Activated T-cell treated with anti-CD3 and anti-CD28 coated beads, Interleukin-2, amount 50 U/mL, for 24 hours (primary cell): Measurements from ENCODE around the gene SKIC8.

ENCODE experiments used
- DNase-seq: peaks from one replicate; pipeline ENCODE4 v3.0.0-alpha.2; 2020
- H3K27ac Mint-ChIP-seq: 2 replicates; pipeline ENCODE4 v1.8.0; 2020; ENCODE audit warnings: mild to moderate bottlenecking, mixed read lengths
- H3K27me3 Mint-ChIP-seq: 2 replicates; pipeline ENCODE4 v1.8.0; 2020; ENCODE audit warnings: mixed read lengths
- H3K36me3 Mint-ChIP-seq: 2 replicates; pipeline ENCODE4 v1.8.0; 2020; ENCODE audit warnings: low read depth, mixed read lengths
- H3K4me1 Mint-ChIP-seq: 2 replicates; pipeline ENCODE4 v1.8.0; 2020; ENCODE audit warnings: low read depth, mixed read lengths
- H3K4me3 Mint-ChIP-seq: 2 replicates; pipeline ENCODE4 v1.8.0; 2020; ENCODE audit warnings: mild to moderate bottlenecking, moderate library complexity, mixed read lengths
- H3K9me3 Mint-ChIP-seq: 2 replicates; pipeline ENCODE4 v1.8.0; 2020; ENCODE audit warnings: mixed read lengths

The SKIC8 gene

DNA sequence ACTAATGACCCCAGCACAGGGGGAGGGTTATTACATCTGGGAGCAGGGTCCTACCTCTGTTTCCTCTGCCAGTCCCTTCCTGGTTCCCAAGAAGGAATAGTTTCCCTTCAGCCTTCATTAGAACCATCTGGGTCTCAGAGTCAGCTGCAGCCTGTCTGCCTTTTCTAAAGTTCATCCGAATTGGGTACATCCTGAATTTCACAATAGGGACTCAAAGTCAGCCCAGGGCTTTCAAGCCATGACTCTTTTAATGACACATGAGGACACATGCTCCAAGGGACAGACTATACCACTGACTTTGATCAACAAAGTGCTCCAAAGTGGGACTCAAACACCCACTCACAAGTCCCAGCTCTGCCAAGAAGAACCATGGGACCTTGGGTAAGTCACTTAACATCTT lies 28.1 kb upstream of the SKIC8 start:
- H3K27ac Mint-ChIP-seq = no peak overlapping the region

DNA sequence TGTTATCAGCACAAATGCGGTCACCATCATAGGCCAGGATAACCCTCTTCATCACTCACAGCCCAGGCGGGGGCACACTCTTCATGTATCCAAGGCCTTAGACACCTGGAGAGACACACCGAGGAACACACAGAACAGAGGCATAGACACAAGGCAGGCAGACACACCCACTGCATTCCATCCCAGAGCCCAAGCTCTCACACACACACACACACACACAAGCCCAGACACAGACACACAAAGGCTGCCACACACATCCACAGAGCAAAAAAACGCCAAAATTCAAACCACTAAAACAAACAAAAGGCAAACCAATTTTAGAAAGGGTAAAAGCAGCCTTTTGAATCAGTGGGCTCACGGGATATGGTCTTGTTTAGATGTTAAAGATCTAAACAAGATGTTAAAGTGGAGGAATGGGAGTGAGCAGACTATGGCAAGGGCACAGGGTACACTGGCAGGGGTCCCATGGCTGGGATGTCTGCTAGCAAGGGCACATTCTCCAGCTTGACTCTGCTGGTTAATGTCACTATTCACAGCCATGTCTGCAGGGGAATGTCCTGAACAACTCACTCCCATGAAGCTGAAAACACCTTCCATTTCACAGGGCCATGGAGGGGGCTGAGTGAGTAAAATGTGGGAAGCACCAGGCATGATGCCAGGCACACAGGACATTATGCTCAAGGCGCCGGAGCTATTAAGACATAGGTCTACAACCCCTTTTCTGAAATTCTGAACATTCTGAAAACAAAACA lies 25.9 kb upstream of the SKIC8 start:
- no peak for DNase-seq
- Mint-ChIP-seq H3K4me3 (no peak overlapping the region), H3K9me3 (no peaks in the 10 kb centered on the region), H3K27me3 (no peaks in the 10 kb centered on the region), H3K27ac (no peak overlapping the region), H3K4me1 (no peaks in the 10 kb centered on the region), H3K36me3 (no peaks in the 10 kb centered on the region)

More for the DNA sequence above, 28.1 kb upstream of the SKIC8 start:
- Mint-ChIP-seq H3K4me3 (no peak overlapping the region), H3K4me1 (no peaks in the 10 kb centered on the region), H3K36me3 (no peaks in the 10 kb centered on the region), H3K9me3 (no peaks in the 10 kb centered on the region), H3K27me3 (no peaks in the 10 kb centered on the region)
- DNase-seq = no peak

DNA sequence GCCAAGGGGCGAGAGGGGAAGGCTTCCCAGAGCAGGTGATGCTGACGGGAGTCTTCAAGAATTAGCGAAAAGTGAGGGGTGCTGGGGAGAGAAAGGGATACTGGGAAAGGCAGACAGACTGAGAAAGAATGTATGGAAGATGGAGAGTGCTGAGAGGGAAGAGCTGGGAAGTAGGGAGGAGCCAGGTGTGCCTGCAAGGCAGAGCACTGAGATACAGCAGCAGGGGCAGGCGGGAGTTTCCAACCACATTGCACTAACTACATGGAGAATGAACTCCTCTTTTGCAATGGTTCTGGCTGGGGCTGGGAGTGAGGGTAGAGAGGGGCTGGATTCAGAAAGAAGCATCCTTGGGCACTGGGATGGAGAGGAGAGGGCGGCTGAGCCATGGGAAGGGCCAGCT lies 24.7 kb upstream of the SKIC8 start:
- Mint-ChIP-seq H3K9me3 (no peaks in the 10 kb centered on the region), H3K27ac (no peak overlapping the region), H3K4me1 (no peaks in the 10 kb centered on the region), H3K4me3 (no peak overlapping the region), H3K27me3 (no peaks in the 10 kb centered on the region), H3K36me3 (no peaks in the 10 kb centered on the region)
- no peak for DNase-seq

DNA sequence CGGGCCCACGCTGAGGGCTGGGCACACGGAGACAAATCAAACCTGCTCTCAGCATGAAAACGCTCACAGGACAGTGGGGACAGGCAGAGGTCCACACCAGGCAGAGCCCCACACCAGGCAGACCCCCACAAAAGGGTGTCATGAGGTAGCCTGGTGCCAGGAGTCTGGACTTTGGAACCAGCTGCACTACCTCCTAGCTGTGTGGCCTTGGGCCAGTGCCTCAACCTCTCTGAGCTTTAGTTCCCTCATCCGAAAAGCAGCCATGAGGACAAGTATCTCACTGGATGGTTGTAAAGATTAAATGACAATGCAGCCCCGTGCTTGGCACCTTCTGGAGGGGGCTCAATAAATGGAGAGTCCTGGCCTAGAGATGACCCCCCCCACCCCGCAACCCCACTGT lies 24.3 kb upstream of the SKIC8 start:
- Mint-ChIP-seq H3K4me3 (no peak overlapping the region), H3K27me3 (no peaks in the 10 kb centered on the region), H3K9me3 (no peaks in the 10 kb centered on the region), H3K4me1 (no peaks in the 10 kb centered on the region), H3K27ac (no peak overlapping the region), H3K36me3 (no peaks in the 10 kb centered on the region)
- DNase-seq = no peak

DNA sequence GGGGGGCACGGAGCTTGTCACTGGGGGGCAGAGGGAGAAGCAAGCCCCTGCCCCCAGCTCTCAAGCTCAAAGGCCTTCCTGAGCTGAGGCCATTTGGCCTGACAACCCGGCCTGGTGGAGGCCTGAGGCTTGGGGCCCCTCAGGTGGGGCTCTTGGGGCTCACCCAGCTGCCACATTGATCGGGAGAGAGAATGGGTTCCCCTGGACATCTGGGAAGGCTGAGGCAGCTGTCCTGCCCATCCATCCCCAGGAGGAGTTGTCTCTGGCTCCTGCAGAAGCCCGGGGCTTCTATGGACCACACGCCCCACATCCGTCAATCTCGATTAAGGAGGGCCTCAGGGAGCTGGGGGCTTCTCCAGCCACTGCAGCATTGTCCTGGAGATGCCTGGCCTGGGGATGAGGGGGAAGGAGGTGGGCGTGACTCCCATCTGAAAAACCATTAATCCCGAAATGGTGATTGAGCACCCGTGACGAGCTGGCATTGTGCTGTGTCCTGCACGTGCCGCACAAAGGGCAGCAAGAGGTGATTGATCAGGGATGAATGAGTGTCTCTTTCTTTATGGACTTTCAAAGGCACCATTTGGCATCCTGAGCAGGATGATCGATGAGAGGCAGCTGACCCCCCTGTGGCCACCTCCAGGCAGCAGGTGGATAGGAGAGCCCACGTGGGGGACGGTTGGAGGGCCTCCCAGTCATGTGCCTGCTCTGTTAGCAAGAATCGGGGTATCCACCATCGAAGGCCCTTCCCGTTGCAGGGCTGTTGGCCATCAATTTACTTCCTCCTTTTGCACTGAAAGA lies 23.5 kb upstream of the SKIC8 start:
- H3K4me3 Mint-ChIP-seq = no peak overlapping the region
- H3K36me3 Mint-ChIP-seq = no peaks in the 10 kb centered on the region
- H3K27ac Mint-ChIP-seq = no peak overlapping the region
- no peak for DNase-seq
- H3K9me3 Mint-ChIP-seq = no peaks in the 10 kb centered on the region
- no peaks in the 10 kb centered on the region for H3K27me3 Mint-ChIP-seq
- no peaks in the 10 kb centered on the region for H3K4me1 Mint-ChIP-seq

DNA sequence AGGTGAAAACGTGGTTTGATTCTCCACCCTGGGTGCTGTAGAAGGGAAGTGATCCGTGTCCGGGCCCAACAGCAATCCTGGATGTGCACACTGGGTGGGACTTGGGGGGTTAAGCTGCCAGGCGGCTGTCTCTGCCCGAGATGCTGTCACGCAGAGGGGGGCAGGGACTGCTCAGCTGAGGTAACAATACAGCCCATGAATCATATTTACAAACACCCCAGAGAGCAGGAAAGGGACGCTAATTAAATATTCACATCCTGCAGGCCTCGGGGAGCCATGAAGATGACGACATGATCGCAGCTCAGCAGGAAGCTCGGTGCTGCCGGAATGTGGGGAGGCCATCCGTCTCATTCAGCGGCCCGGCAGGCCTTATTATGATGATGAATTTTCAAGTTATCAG lies 22.8 kb upstream of the SKIC8 start:
- Mint-ChIP-seq H3K9me3 (no peaks in the 10 kb centered on the region), H3K4me1 (no peaks in the 10 kb centered on the region), H3K4me3 (no peak overlapping the region), H3K27me3 (no peaks in the 10 kb centered on the region), H3K36me3 (no peaks in the 10 kb centered on the region), H3K27ac (no peak overlapping the region)
- no peak for DNase-seq

DNA sequence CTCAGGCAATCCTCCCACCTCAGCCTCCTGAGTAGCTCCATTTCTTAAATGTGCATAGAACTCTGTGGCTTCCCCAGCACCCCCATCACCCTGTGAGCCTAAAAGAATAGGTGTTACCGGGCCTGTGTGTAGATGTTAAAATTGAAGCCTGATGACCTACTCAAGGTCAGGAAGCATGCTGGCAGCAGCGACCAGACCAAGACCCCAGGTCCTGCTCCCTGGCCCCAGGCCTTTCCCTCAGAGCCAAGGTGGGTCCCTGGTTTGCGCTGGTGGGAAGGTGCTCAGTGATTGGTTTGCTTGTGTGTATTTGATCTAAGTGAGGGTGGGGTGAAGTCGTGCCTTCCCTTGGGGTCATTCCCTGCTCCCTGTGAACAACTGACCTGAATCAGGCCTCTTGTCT lies 22.4 kb upstream of the SKIC8 start:
- no peak overlapping the region for H3K4me3 Mint-ChIP-seq
- H3K9me3 Mint-ChIP-seq = no peaks in the 10 kb centered on the region
- DNase-seq = no peak
- H3K4me1 Mint-ChIP-seq = no peaks in the 10 kb centered on the region
- H3K27ac Mint-ChIP-seq = no peak overlapping the region
- H3K36me3 Mint-ChIP-seq = no peaks in the 10 kb centered on the region
- H3K27me3 Mint-ChIP-seq = no peaks in the 10 kb centered on the region

DNA sequence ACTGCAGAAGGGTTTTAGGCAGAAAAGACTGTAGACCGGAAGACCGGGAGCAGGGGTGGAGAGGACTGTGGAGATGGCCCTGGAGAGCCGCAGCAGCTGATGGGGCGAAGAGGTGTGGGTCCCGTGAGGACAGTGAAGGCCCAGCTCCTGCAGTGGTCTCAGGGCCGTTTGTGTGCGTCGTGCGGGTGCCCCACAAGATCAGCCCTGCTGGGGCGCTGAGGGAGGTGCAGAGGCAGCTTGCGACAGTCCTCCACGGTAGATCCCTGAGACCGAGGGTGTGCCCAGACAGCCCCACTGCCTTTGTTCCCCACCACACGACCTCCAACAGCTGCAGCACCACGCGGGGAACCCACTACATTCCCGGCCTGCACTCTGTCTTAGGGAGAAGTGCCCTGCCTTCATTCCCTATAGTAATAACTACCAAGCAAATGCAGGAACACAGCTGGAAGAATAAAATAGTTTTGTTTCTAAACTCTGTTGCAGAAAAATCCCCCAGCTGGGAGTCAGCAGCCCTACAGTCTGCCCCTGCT lies 21.7 kb upstream of the SKIC8 start:
- DNase-seq = no peak
- Mint-ChIP-seq H3K36me3 (no peaks in the 10 kb centered on the region), H3K9me3 (no peaks in the 10 kb centered on the region), H3K27me3 (no peaks in the 10 kb centered on the region), H3K4me1 (no peaks in the 10 kb centered on the region), H3K4me3 (no peak overlapping the region), H3K27ac (no peak overlapping the region)

DNA sequence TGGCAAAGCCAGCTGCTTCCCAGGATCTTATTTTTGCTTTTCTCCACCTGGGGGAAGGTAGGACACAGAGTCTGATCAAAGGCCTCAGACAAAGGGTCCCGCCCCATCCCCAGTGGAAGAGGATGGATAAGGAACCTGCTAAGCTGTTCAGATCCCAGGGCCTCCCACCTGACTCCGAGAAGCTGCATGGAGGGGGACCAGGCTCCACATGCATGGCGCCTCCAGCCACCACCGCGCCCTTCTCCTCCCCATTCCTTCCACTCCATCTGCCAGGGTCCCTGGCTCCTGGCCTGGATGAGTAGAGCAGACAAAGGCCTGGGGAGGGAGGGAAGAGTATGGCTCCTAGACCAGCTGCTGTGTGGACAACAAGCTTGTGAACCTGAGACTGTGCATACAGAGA lies 20.8 kb upstream of the SKIC8 start:
- H3K4me1 Mint-ChIP-seq = no peaks in the 10 kb centered on the region
- DNase-seq = no peak
- no peak overlapping the region for H3K27ac Mint-ChIP-seq
- H3K9me3 Mint-ChIP-seq = no peaks in the 10 kb centered on the region
- H3K36me3 Mint-ChIP-seq = no peaks in the 10 kb centered on the region
- no peak overlapping the region for H3K4me3 Mint-ChIP-seq
- H3K27me3 Mint-ChIP-seq = no peaks in the 10 kb centered on the region

DNA sequence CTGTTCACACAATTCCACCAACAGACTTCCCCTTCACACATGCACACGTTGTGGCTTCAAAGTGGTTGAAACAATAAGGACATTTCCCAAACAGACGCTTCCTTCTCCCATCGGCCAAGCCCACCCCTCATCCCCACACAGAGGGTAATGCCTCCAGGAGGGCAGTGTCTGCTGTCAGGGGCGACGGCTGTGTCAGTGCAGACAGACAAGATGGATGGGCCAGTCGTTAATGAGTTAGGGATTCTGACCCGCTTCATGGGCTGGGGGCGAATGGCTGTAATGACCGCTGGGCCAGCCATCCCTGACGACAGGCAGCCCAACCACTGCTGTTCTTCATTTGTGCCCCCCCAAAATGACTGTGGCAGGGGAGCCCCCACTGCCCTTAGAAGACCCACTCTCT lies 20.2 kb upstream of the SKIC8 start:
- no peaks in the 10 kb centered on the region for H3K4me1 Mint-ChIP-seq
- no peaks in the 10 kb centered on the region for H3K9me3 Mint-ChIP-seq
- no peaks in the 10 kb centered on the region for H3K36me3 Mint-ChIP-seq
- DNase-seq = no peak
- H3K27ac Mint-ChIP-seq = no peak overlapping the region
- no peak overlapping the region for H3K4me3 Mint-ChIP-seq
- no peaks in the 10 kb centered on the region for H3K27me3 Mint-ChIP-seq

DNA sequence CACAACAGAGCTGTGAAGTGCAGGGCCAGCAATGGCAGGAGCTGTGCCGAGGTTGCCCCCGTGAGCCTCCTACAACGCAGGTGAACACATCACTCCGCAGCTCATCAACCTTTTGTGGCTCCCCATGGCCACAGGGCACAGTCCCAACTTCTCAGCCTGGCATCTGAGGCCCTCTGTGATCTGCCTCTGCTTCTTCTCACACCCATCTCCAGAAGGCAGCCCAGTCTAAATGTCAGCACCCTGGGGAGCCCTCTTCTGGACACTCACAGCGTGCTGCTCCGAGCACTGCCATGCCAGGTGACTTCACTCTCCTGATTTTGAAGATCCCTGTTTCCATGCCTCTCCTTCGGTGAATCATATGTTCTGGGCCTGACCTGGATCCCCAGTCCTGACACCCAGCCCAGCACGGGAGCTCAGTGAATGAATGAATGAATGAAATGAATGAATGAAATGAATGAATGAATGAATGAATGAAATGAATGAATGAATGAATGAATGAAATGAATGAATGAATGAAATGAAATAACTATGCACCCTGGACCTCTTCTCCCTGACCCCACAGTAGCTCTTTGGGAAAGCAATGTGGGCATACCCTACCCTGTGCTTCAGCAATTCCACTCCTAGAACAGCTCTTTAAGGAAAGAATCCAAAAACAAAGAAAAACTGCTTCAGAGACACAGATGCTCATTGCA lies 17.9 kb upstream of the SKIC8 start:
- no peak overlapping the region for H3K27ac Mint-ChIP-seq
- no peaks in the 10 kb centered on the region for H3K27me3 Mint-ChIP-seq
- H3K4me1 Mint-ChIP-seq = no peaks in the 10 kb centered on the region
- H3K36me3 Mint-ChIP-seq = no peaks in the 10 kb centered on the region
- DNase-seq = no peak
- no peaks in the 10 kb centered on the region for H3K9me3 Mint-ChIP-seq
- H3K4me3 Mint-ChIP-seq = no peak overlapping the region

DNA sequence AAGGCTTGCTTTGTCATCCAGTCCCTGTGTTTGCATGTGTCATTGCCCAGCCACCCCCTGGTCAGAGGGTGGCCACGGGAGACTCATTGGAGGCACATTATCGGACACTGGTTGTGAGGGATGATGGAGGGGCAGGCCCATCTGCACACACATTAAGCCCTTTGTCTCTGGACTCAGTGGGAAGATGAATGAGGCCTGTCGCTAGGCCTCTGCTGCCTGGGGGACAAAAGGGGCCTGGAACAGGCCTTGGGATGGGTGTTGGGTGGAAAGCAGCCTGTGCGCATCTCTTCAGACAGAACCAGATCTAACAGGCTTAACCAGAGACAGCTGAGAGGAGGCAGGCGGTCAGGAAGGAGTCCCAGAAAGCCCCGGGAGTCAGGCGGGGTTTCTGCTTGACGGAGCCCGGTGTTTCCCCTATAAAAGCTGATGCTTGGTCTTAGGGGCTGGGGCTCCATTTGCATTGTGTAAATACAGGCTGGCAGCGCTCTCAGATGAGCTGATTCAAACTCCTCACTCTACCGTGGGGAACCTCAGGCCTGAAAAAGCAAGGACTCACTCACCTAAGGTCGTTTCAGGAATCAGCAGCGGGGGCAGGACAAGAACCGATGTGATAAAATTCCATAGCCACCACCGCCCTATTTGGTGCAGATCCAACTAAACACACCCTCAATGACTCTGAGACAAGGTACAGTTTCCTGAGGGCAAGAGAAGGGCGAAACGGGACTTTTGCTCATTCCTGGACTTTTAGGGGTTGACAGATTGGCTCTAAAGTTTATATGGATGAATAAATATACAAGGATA lies 17.1 kb upstream of the SKIC8 start:
- Mint-ChIP-seq H3K4me3 (no peak overlapping the region), H3K4me1 (no peaks in the 10 kb centered on the region), H3K9me3 (no peaks in the 10 kb centered on the region), H3K27ac (no peak overlapping the region), H3K36me3 (no peaks in the 10 kb centered on the region), H3K27me3 (no peaks in the 10 kb centered on the region)
- DNase-seq = no peak

DNA sequence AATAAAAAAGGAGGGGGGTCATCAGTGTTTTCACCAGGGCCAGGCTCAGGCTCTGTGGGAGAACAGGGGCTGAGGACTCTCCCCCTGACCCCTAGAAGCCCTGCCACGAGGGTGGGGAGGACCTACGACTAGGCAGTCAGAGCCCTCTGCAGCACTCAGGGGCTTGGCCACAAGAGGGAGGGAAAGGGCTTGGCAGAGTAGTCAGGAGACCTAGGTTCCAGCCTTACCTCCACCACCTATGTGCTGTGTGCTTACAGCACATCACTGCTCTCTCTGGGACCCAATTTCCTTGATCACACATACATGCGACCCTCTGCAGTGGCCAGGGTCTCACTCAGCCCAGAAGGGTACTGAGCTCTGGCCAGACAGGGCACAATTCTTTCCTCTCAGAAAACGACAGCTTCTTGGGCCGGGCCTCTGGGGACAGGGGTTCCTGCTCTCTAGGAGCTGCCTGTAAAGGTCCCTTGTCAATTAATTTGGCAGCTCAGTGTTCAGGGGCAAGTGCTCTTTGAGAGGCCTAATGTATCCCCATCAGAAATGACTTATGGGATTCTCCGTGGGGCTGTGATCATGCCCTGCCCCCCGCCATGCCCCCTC lies 16.4 kb upstream of the SKIC8 start:
- Mint-ChIP-seq H3K36me3 (no peaks in the 10 kb centered on the region), H3K4me3 (no peak overlapping the region), H3K4me1 (no peaks in the 10 kb centered on the region), H3K27ac (no peak overlapping the region), H3K27me3 (no peaks in the 10 kb centered on the region), H3K9me3 (no peaks in the 10 kb centered on the region)
- no peak for DNase-seq

DNA sequence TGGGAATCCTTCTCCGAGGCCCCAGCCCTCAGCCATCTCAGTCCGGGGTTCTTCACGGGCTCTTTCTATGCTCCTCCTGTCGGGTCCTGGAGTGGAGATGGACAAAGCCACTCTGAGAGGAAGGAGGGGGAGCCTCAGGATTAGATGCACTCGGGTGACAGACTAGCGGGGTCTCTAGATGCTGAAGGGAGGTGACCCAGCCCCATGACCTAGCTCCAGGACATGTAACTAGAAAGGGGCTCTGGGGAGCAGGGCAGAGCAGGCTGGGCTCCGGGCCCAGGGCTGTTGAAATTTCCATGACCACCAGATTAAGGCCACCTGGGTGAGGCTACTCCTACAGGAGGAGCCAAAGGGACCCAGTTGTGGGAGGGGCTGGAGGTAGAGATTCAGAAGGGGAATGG lies 14.8 kb upstream of the SKIC8 start:
- no peaks in the 10 kb centered on the region for H3K27me3 Mint-ChIP-seq
- no peaks in the 10 kb centered on the region for H3K4me1 Mint-ChIP-seq
- DNase-seq = no peak
- no peak overlapping the region for H3K27ac Mint-ChIP-seq
- no peaks in the 10 kb centered on the region for H3K36me3 Mint-ChIP-seq
- H3K4me3 Mint-ChIP-seq = no peak overlapping the region
- H3K9me3 Mint-ChIP-seq = no peaks in the 10 kb centered on the region
